Measurements from ENCODE around the gene ANKMY1. TPM values are rescaled to one million over a fixed set of nuclear protein-coding genes. Genes with fewer than 3 reads are reported as not detected.
A peak's percentile ranks its signal among the peaks of the same experiment; 100 is the strongest.

The ANKMY1 gene
- total and polyA plus RNA-seq, 2 experiments from 2014 or later: 2.3 to 8.9 TPM

DNA sequence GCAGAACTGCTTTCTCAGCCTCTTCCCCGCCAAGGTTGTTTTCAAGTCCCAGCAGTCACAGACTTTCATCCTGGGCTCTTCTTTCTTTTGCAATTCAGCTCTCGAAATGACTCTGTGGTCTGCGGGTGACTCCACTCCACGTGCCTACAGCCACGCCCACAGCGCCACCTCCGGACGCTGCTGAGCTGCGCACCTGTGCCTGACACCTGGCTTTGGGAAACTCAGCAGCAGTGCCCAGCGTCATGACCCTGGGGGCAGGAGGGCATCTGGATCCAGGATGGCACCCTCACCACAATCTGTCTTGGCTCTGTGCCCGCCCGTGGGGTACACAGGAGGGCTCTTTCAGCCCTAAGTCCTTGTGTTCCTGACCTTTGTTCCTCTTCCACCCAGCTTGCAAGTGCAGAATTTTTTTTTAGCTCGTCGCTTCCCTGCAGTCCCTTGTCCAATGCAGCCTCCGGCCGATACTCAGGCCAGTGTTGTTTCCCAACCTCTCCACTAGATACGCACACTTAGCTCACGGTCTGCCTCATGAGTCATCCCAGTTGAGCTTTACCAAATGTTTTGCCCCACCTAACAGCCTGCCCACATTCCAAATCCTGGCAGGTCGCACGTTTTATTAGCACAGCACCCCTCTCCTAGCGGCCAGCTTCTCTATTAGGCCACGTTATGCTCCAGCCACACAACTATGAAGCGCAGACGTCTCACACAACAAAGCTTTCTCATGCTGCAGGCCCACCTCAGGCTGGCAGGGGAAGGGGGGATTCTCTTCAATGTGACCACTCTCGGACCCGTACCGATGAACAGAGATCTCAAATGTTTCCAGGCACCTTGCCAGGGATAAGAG lies 22.2 kb upstream of the ANKMY1 start:
- peaks cover 17% of the 10 kb centered on the region for H3K27me3 Mint-ChIP-seq (ENCODE audit: insufficient read depth, low read depth, poor library complexity)
- peak; percentile 81 for ATAC-seq

DNA sequence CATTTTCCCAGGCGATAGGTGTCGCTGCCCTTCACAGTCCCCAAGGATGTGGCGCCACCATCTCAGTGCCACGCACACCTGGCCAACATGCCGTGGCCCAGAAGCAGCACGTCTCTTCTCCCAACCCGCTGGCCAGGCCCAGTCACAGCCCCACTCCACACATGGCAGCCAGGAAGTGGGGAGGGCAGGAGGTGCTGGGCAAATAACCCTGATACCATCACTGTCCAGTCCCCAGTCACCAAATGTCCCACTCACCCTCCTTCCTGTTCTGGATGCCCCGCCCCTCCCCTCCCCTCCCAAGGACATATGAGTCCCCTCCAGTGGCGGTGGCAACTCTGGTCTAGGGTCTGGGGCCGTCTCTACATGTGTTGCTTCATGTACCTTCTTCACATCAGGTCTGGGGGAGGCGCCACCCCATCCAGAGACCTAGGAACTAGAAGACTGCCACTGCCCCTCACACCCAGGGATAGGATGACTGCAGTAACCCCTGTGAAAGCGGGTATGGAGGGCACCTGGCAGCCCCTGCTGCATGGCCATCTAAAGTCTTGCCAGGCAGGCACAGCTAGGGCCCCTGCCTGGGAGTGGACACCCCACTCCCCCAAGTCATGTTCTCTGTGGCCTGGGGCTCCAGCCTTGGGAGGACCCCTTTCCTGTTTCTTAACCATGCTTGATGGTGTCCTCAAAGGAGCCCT lies 21.4 kb upstream of the ANKMY1 start:
- no peaks in the 10 kb centered on the region for H3K9me3 Mint-ChIP-seq
- Histone ChIP-seq H4K20me1 (replicated peaks; ENCODE audit: insufficient read depth) (peaks cover 15% of the 10 kb centered on the region), H3K27me3 (ENCODE audit: insufficient read depth) (no peaks in the 10 kb centered on the region), H3K27ac (ENCODE audit: low read depth) (no peak overlapping the region), H3K4me1 (ENCODE audit: insufficient read depth) (no peaks in the 10 kb centered on the region), H3K4me2 (no peak overlapping the region), H3K36me3 (ENCODE audit: insufficient read depth) (no peaks in the 10 kb centered on the region), H3F3A (replicated peaks; ENCODE audit: low read depth) (0 out of 2 replicates have a peak, but pooled peaks cover 2% of the 10 kb centered on the region), H3K4me3 (no peak overlapping the region), H3K9me2 (ENCODE audit: insufficient read depth) (no peaks in the 10 kb centered on the region), H3K79me2 (replicated peaks; ENCODE audit: insufficient read depth) (peaks cover 32% of the 10 kb centered on the region), H2AFZ (no peak overlapping the region)
- H3K4me1 Mint-ChIP-seq: peaks cover 15% of the 10 kb centered on the region
- ATAC-seq (no peak), DNase-seq (ENCODE audit: low spot score) (no peak)
- no peak overlapping the region for H3K4me3 Mint-ChIP-seq
- H3K27ac Mint-ChIP-seq: no peak overlapping the region
- peaks cover under 1% of the 10 kb centered on the region; the same call in 2 of the 3 replicates for H3K36me3 Mint-ChIP-seq (ENCODE audit: low read depth)
- H3K27me3 Mint-ChIP-seq (ENCODE audit: insufficient read depth, low read depth, poor library complexity): peaks cover 16% of the 10 kb centered on the region
- TF ChIP-seq ZNF462 (CRISPR knock-in tag; IDR thresholded peaks at IDR 0.05) (no peak), NANOG (IDR thresholded peaks at IDR 0.05; ENCODE audit: borderline replicate concordance) (no peak), STAT1 (IDR thresholded peaks at IDR 0.05; ENCODE audit: unreplicated experiment) (no peak), ZNF331 (CRISPR knock-in tag; IDR thresholded peaks at IDR 0.05; ENCODE audit: low read depth) (no peak), EZH2 (IDR thresholded peaks at IDR 0.05; ENCODE audit: low read depth, unreplicated experiment) (no peak), EZH2phosphoT487 (IDR thresholded peaks at IDR 0.05; ENCODE audit: unreplicated experiment) (no peak)

More for the DNA sequence above, 22.2 kb upstream of the ANKMY1 start:
- no peak for TF ChIP-seq EZH2phosphoT487 (IDR thresholded peaks at IDR 0.05; ENCODE audit: unreplicated experiment)
- TF ChIP-seq, protein P1, sequence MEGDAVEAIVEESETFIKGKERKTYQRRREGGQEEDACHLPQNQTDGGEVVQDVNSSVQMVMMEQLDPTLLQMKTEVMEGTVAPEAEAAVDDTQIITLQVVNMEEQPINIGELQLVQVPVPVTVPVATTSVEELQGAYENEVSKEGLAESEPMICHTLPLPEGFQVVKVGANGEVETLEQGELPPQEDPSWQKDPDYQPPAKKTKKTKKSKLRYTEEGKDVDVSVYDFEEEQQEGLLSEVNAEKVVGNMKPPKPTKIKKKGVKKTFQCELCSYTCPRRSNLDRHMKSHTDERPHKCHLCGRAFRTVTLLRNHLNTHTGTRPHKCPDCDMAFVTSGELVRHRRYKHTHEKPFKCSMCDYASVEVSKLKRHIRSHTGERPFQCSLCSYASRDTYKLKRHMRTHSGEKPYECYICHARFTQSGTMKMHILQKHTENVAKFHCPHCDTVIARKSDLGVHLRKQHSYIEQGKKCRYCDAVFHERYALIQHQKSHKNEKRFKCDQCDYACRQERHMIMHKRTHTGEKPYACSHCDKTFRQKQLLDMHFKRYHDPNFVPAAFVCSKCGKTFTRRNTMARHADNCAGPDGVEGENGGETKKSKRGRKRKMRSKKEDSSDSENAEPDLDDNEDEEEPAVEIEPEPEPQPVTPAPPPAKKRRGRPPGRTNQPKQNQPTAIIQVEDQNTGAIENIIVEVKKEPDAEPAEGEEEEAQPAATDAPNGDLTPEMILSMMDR (conservative IDR thresholded peaks at IDR 0.05; ENCODE audit: low read depth in 2 of 2): peak; percentile 60 to 74
- Histone ChIP-seq H3K27me3 (ENCODE audit: insufficient read depth) (no peaks in the 10 kb centered on the region), H3K36me3 (ENCODE audit: insufficient read depth) (no peaks in the 10 kb centered on the region), H4K20me1 (replicated peaks; ENCODE audit: insufficient read depth) (peaks cover 20% of the 10 kb centered on the region), H3K27ac (ENCODE audit: low read depth) (no peak overlapping the region), H3K4me3 (no peak overlapping the region), H3K4me1 (ENCODE audit: insufficient read depth) (peaks cover 4% of the 10 kb centered on the region), H3K4me2 (no peak overlapping the region), H3F3A (replicated peaks; ENCODE audit: low read depth) (0 out of 2 replicates have a peak, but pooled peaks cover 2% of the 10 kb centered on the region), H3K9me2 (ENCODE audit: insufficient read depth) (no peaks in the 10 kb centered on the region), H2AFZ (no peak overlapping the region), H3K79me2 (replicated peaks; ENCODE audit: insufficient read depth) (peaks cover 40% of the 10 kb centered on the region)
- Mint-ChIP-seq H3K9me3 (no peaks in the 10 kb centered on the region), H3K4me3 (no peak overlapping the region; the same call in 2 of the 3 replicates), H3K36me3 (ENCODE audit: low read depth) (peaks cover 3% of the 10 kb centered on the region; the same call in 2 of the 3 replicates), H3K27ac (peak overlapping the region; percentile 60; the same call in 1 of the 2 replicates), H3K4me1 (peaks cover 23% of the 10 kb centered on the region)
- peak; percentile 76 for DNase-seq (ENCODE audit: low spot score)
